ENCODE results near the gene IL1RAPL1. TPM values are rescaled to one million over a fixed set of nuclear protein-coding genes. Genes with fewer than 3 reads are reported as not detected.

The IL1RAPL1 gene
- total and polyA plus RNA-seq, 4 experiments from 2014 or later = not detected

DNA sequence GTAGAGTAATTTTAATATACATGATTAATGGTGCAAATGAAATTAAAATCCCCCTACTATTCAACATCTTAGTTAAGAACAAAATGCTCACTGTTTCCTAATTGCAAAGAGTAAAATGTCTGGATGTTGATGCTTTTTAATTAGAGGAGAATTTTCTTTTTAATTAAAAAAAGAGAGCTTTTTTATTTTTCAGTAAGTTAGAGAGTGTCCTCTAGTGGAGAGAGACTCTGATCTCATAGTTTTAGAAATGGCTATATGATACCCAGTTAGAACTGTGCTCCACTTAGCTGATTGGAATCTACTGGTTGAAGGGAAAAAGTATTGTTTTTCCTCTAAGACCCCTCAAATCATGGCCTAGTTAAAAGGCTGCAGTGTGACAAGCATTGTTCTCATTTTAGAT lies 1316.1 kb downstream of the IL1RAPL1 start:
- intact Hi-C loops (cut with micrococcal nuclease) = no loop called here
- Mint-ChIP-seq H3K36me3 (no peaks in the 10 kb centered on the region), H3K4me1 (no peaks in the 10 kb centered on the region), H3K4me3 (no peak overlapping the region), H3K27ac (no peak overlapping the region), H3K9me3 (peaks cover 0 to 11% (median 5%) of the 10 kb centered on the region in 8 donors), H3K27me3 (no peaks in the 10 kb centered on the region)
- no peaks in the 10 kb centered on the region for H3K36me3 ChIP-seq (ENCODE audit: insufficient read depth, low read length)
- H3K4me3 ChIP-seq (ENCODE audit: low read length in 2 of 2) = no peak overlapping the region
- H3K27ac ChIP-seq (ENCODE audit: low read depth, low read length) = no peak overlapping the region
- ChIA-PET CTCF (ENCODE audit: partially characterized antibody) (no interaction called here), POLR2A (ENCODE audit: partially characterized antibody) (no interaction called here)
- DNase-seq = no peak
- H3K4me1 ChIP-seq (ENCODE audit: insufficient read depth, low read length) = no peaks in the 10 kb centered on the region
- H3K9me3 ChIP-seq (ENCODE audit: control insufficient read depth in 1 of 2, low read length in 2 of 2) = no peaks in the 10 kb centered on the region
- no peaks in the 10 kb centered on the region for H3K27me3 ChIP-seq (ENCODE audit: insufficient read depth, low read length)

DNA sequence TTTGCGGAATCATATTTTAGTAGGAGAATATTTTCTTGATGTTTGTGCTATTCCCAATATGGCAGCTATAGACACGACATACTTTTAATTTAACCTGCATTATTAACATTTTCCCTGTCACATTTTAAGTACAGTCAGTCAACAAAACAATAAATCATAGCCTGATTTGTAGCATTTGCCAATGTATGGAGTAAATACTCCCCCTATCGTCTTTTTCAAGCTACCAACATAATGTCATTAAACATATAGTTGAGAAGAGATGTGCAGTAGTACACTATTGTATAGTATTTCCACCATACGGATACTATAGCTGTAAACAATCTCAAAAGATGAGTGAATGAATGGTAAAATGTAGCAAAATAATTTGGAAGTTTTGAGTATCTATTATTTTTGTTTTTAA lies 1324.4 kb downstream of the IL1RAPL1 start:
- H3K27ac ChIP-seq (ENCODE audit: low read depth, low read length) = no peak overlapping the region
- Mint-ChIP-seq H3K4me3 (no peak overlapping the region), H3K4me1 (no peaks in the 10 kb centered on the region), H3K27me3 (no peaks in the 10 kb centered on the region), H3K9me3 (peaks cover 0 to 9% (median 2%) of the 10 kb centered on the region in 8 donors), H3K27ac (no peak overlapping the region), H3K36me3 (no peaks in the 10 kb centered on the region)
- POLR2A ChIA-PET (ENCODE audit: partially characterized antibody) = no interaction called here
- H3K36me3 ChIP-seq (ENCODE audit: insufficient read depth, low read length) = no peaks in the 10 kb centered on the region
- H3K4me3 ChIP-seq (ENCODE audit: low read length in 2 of 2) = no peak overlapping the region
- H3K4me1 ChIP-seq (ENCODE audit: insufficient read depth, low read length) = no peaks in the 10 kb centered on the region
- CTCF ChIA-PET (ENCODE audit: partially characterized antibody) = no interaction called here
- no peaks in the 10 kb centered on the region for H3K27me3 ChIP-seq (ENCODE audit: insufficient read depth, low read length)
- no peaks in the 10 kb centered on the region for H3K9me3 ChIP-seq (ENCODE audit: control insufficient read depth in 1 of 2, low read length in 2 of 2)
- intact Hi-C loops (cut with micrococcal nuclease) = no loop called here
- no peak for DNase-seq

DNA sequence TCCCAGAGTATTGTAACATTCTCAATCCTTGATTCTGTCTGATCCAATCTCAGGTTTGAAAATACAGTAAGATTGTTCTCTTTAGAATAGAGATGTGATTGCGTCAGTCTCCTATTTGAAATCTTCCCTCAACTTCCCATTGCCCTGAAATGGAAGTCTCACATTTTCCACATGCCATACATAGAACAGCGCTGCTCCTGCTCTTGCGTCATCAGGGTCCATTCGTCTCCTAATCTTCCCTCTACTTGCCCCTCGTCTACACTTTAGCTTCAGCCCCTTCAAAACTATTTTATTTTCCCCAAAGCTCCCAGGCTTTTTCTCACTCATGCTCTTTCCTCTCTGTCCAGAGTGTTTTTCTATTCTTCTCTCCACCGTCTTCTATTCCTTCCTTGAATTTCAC lies 1326.4 kb downstream of the IL1RAPL1 start:
- no peak for DNase-seq
- Mint-ChIP-seq H3K9me3 (peaks cover 0 to 9% (median 2%) of the 10 kb centered on the region in 8 donors), H3K27me3 (no peaks in the 10 kb centered on the region), H3K4me1 (no peaks in the 10 kb centered on the region), H3K36me3 (no peaks in the 10 kb centered on the region), H3K4me3 (no peak overlapping the region), H3K27ac (no peak overlapping the region)
- Histone ChIP-seq H3K27me3 (ENCODE audit: insufficient read depth, low read length) (no peaks in the 10 kb centered on the region), H3K27ac (ENCODE audit: low read depth, low read length) (no peak overlapping the region), H3K4me1 (ENCODE audit: insufficient read depth, low read length) (no peaks in the 10 kb centered on the region), H3K36me3 (ENCODE audit: insufficient read depth, low read length) (no peaks in the 10 kb centered on the region), H3K4me3 (ENCODE audit: low read length in 2 of 2) (no peak overlapping the region), H3K9me3 (ENCODE audit: control insufficient read depth in 1 of 2, low read length in 2 of 2) (no peaks in the 10 kb centered on the region)
- intact Hi-C loops (cut with micrococcal nuclease) = no loop called here
- POLR2A ChIA-PET (ENCODE audit: partially characterized antibody) = no interaction called here
- CTCF ChIA-PET (ENCODE audit: partially characterized antibody) = no interaction called here

DNA sequence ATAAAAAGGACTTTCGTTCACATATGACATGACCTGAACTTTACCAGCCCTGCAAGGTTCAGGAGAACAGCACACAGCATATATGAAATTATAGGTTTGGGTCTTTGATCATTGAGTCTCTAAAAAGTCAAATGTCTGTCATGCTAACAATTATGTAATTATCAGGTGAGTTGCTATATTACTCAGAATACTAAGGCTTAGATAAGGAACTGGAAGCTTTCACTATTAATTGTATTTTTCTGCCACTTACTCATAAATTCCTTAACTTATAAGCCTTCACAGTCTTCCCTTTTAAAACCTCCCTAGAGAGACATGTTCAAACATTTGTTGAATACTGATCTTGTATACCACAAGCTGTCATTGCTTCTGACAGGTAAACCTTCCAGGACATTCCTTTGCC lies 1335.4 kb downstream of the IL1RAPL1 start:
- Mint-ChIP-seq H3K36me3 (no peaks in the 10 kb centered on the region), H3K4me1 (no peaks in the 10 kb centered on the region), H3K27me3 (no peaks in the 10 kb centered on the region), H3K9me3 (peaks cover 0 to 2% (median 0%) of the 10 kb centered on the region in 8 donors), H3K27ac (no peak overlapping the region), H3K4me3 (no peak overlapping the region)
- CTCF ChIA-PET (ENCODE audit: partially characterized antibody) = no interaction called here
- POLR2A ChIA-PET (ENCODE audit: partially characterized antibody) = no interaction called here
- intact Hi-C loops (cut with micrococcal nuclease) = no loop called here
- Histone ChIP-seq H3K27me3 (ENCODE audit: insufficient read depth, low read length) (no peaks in the 10 kb centered on the region), H3K9me3 (ENCODE audit: control insufficient read depth in 1 of 2, low read length in 2 of 2) (no peaks in the 10 kb centered on the region), H3K4me3 (ENCODE audit: low read length in 2 of 2) (no peak overlapping the region), H3K27ac (ENCODE audit: low read depth, low read length) (no peak overlapping the region), H3K36me3 (ENCODE audit: insufficient read depth, low read length) (no peaks in the 10 kb centered on the region), H3K4me1 (ENCODE audit: insufficient read depth, low read length) (no peaks in the 10 kb centered on the region)
- DNase-seq = no peak

DNA sequence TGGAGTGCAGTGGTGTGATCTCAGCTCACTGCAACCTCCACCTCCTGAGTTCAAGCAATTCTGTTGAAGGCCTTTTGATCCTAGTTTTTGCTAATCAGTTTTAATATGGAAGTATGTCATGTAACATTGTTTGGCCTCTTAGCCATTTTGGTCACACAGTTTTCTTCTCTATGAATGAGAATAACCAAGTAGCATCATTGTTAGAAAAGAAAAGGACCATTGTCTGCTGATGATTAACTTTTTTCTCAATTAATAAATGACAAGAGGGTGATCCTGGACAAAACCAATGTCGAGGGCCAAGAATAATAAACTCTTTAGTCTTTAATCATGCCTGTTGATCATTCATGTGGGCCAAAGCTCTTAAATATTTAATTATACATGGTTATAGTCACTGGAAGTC lies 1338.8 kb downstream of the IL1RAPL1 start:
- ChIA-PET POLR2A (ENCODE audit: partially characterized antibody) (no interaction called here), CTCF (ENCODE audit: partially characterized antibody) (no interaction called here)
- Histone ChIP-seq H3K9me3 (ENCODE audit: control insufficient read depth in 1 of 2, low read length in 2 of 2) (no peaks in the 10 kb centered on the region), H3K36me3 (ENCODE audit: insufficient read depth, low read length) (no peaks in the 10 kb centered on the region), H3K27ac (ENCODE audit: low read depth, low read length) (no peak overlapping the region), H3K4me1 (ENCODE audit: insufficient read depth, low read length) (no peaks in the 10 kb centered on the region), H3K4me3 (ENCODE audit: low read length in 2 of 2) (no peak overlapping the region), H3K27me3 (ENCODE audit: insufficient read depth, low read length) (no peaks in the 10 kb centered on the region)
- no peak for DNase-seq
- Mint-ChIP-seq H3K4me1 (no peaks in the 10 kb centered on the region), H3K4me3 (no peak overlapping the region), H3K36me3 (no peaks in the 10 kb centered on the region), H3K27ac (no peak overlapping the region), H3K9me3 (peaks cover 0 to 4% (median 0%) of the 10 kb centered on the region in 8 donors), H3K27me3 (no peaks in the 10 kb centered on the region)
- intact Hi-C loops (cut with micrococcal nuclease) = no loop called here

DNA sequence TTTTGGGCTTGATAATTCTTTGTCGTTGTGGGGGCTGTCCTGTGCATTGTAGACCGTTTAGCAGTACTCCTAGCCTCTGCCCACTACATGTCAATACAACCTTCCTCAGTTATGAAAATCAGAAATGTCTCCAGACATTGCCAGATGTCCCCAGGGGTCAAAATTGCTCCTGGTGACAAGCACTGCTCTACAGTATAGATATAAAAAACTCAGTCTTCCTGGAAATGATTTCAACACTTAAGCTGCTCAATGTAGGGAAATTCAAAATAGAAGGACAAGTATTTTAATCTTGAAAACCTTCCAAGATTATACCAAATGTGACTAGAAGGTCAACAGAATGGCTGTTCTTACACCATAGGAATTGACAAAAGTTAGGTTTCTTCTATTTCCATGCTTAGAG lies 1339.4 kb downstream of the IL1RAPL1 start:
- Mint-ChIP-seq H3K9me3 (peaks cover 0 to 4% (median 0%) of the 10 kb centered on the region in 8 donors), H3K4me1 (no peaks in the 10 kb centered on the region), H3K4me3 (no peak overlapping the region), H3K36me3 (no peaks in the 10 kb centered on the region), H3K27me3 (no peaks in the 10 kb centered on the region), H3K27ac (no peak overlapping the region)
- POLR2A ChIA-PET (ENCODE audit: partially characterized antibody) = no interaction called here
- CTCF ChIA-PET (ENCODE audit: partially characterized antibody) = no interaction called here
- intact Hi-C loops (cut with micrococcal nuclease) = no loop called here
- Histone ChIP-seq H3K27me3 (ENCODE audit: insufficient read depth, low read length) (no peaks in the 10 kb centered on the region), H3K9me3 (ENCODE audit: control insufficient read depth in 1 of 2, low read length in 2 of 2) (no peaks in the 10 kb centered on the region), H3K4me1 (ENCODE audit: insufficient read depth, low read length) (no peaks in the 10 kb centered on the region), H3K36me3 (ENCODE audit: insufficient read depth, low read length) (no peaks in the 10 kb centered on the region), H3K4me3 (ENCODE audit: low read length in 2 of 2) (no peak overlapping the region), H3K27ac (ENCODE audit: low read depth, low read length) (no peak overlapping the region)
- no peak for DNase-seq

DNA sequence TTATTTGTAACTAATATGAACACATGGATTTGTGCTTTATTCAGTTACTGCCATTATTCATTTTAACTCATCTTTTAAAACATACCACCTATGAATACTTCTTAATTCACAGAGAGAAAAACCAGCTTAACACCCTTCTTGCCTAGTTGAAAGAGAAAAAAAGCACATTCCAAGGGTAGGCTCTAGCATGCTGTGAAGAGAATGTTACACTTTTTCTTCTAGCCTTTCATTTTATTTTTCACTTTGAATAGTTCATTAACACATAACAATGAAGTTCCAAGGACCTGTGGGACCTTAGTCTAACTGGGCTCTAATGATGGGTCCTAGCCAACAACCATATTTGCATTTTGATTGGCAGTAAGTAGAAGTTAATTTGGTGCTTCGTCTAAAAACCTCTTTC lies 1348.2 kb downstream of the IL1RAPL1 start:
- Mint-ChIP-seq H3K27ac (no peak overlapping the region), H3K4me3 (no peak overlapping the region), H3K9me3 (peaks cover 0 to 2% (median 0%) of the 10 kb centered on the region in 8 donors), H3K4me1 (no peaks in the 10 kb centered on the region), H3K27me3 (no peaks in the 10 kb centered on the region), H3K36me3 (no peaks in the 10 kb centered on the region)
- CTCF ChIA-PET (ENCODE audit: partially characterized antibody) = no interaction called here
- no peak for DNase-seq
- intact Hi-C loops (cut with micrococcal nuclease) = no loop called here
- Histone ChIP-seq H3K4me1 (ENCODE audit: insufficient read depth, low read length) (no peaks in the 10 kb centered on the region), H3K36me3 (ENCODE audit: insufficient read depth, low read length) (no peaks in the 10 kb centered on the region), H3K4me3 (ENCODE audit: low read length in 2 of 2) (no peak overlapping the region), H3K27me3 (ENCODE audit: insufficient read depth, low read length) (no peaks in the 10 kb centered on the region), H3K9me3 (ENCODE audit: control insufficient read depth in 1 of 2, low read length in 2 of 2) (no peaks in the 10 kb centered on the region), H3K27ac (ENCODE audit: low read depth, low read length) (no peak overlapping the region)
- POLR2A ChIA-PET (ENCODE audit: partially characterized antibody) = no interaction called here

DNA sequence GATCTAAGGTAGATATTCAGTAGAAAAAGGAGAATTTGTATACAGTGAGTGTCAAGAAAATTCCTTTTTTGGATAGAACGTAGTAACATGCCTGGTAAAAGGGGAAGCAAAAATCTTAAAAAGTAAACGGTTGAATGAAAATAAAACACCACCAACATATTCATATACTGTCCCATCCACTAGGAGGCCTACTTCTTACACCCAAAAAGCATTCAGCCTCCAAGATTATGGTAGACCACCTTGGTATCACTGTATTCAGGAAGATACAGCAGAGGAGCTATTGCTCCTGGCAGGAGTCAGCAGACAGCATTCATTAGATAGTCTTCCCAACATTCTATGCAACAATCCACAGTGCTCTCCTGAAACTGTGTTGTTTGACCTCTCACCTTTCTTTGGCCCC lies 1353.5 kb downstream of the IL1RAPL1 start:
- Mint-ChIP-seq H3K36me3 (no peaks in the 10 kb centered on the region), H3K4me1 (no peaks in the 10 kb centered on the region), H3K9me3 (peaks cover 0 to 2% (median 0%) of the 10 kb centered on the region in 8 donors), H3K27ac (no peak overlapping the region), H3K4me3 (no peak overlapping the region), H3K27me3 (no peaks in the 10 kb centered on the region)
- no peaks in the 10 kb centered on the region for H3K36me3 ChIP-seq (ENCODE audit: insufficient read depth, low read length)
- DNase-seq = no peak
- no peaks in the 10 kb centered on the region for H3K27me3 ChIP-seq (ENCODE audit: insufficient read depth, low read length)
- no peaks in the 10 kb centered on the region for H3K4me1 ChIP-seq (ENCODE audit: insufficient read depth, low read length)
- no peak overlapping the region for H3K4me3 ChIP-seq (ENCODE audit: low read length in 2 of 2)
- ChIA-PET POLR2A (ENCODE audit: partially characterized antibody) (no interaction called here), CTCF (ENCODE audit: partially characterized antibody) (no interaction called here)
- H3K9me3 ChIP-seq (ENCODE audit: control insufficient read depth in 1 of 2, low read length in 2 of 2) = no peaks in the 10 kb centered on the region
- no peak overlapping the region for H3K27ac ChIP-seq (ENCODE audit: low read depth, low read length)
- intact Hi-C loops (cut with micrococcal nuclease) = no loop called here

All from CD4-positive, alpha-beta memory T cell (primary cell).